Measurements from ENCODE around the gene SPATA31C2. TPM values are rescaled to one million over a fixed set of nuclear protein-coding genes. Genes with fewer than 3 reads are reported as not detected.

The SPATA31C2 gene
- total RNA-seq, 1 experiment from 2014 or later, result not detected

DNA sequence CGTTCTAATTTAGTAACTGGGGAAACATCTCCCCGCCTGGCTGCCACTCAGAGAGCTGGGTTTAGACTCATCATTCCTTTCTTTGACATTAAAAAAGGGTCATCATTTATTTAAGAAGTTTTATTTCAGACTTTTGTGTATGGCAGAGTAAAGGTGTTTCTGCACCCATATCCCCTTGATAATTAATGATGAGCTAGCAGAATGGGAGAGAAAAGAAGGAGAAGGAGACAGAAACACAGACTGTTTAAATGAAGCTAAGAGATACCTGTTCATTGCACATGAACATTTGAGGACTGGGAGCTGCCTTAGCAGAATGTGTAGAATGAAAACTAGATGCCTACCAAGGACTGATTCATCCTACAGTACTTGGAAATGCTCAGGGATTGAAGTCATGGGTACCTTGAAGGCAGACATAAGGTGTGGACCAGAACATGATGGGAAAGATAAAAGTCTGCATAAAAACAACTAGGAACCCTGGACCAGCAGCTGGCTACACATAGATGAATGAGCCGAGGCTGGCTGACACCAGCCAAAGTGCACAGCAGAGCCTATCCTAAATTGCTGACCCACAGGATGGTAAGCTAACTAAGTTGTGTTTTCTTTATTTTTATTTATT, 48.3 kb upstream of the SPATA31C2 start:
- H3K4me2 ChIP-seq (ENCODE audit: low read length), result no peak overlapping the region
- POLR2A ChIA-PET, result no interaction called here
- ATAC-seq (no peak), DNase-seq (ENCODE audit: low read depth, low spot score) (no peak)
- H3K36me3 ChIP-seq (ENCODE audit: control insufficient read depth in 1 of 2, insufficient read depth in 2 of 2, low read length in 2 of 2), result no peaks in the 10 kb centered on the region
- no peak overlapping the region for H3K9ac ChIP-seq (ENCODE audit: low read length)
- intact Hi-C loops (cut with micrococcal nuclease), result no loop called here
- RAD21 ChIA-PET (ENCODE audit: low non-redundant PET in 1 of 2, low total read pairs in 2 of 2, uncharacterized antibody in 2 of 2, unreplicated experiment in 2 of 2), result no interaction called here
- H4K20me1 ChIP-seq (ENCODE audit: insufficient read depth), result no peaks in the 10 kb centered on the region
- no peaks in the 10 kb centered on the region for H3K9me3 ChIP-seq (ENCODE audit: control insufficient read depth in 1 of 2, insufficient read depth in 1 of 2, low read depth in 1 of 2, low read length in 2 of 2)
- H3K27me3 ChIP-seq (ENCODE audit: insufficient read depth, low read length), result no peaks in the 10 kb centered on the region
- H3K27ac ChIP-seq (ENCODE audit: low read depth, low read length), result no peak overlapping the region
- H3K4me1 ChIP-seq (ENCODE audit: control insufficient read depth in 1 of 2, insufficient read depth in 2 of 2, low read length in 2 of 2), result no peaks in the 10 kb centered on the region
- no peak overlapping the region for H3K4me3 ChIP-seq (replicated peaks in 1 of 2; ENCODE audit: low read depth in 1 of 2, low read length in 2 of 2)
- H2AFZ ChIP-seq (ENCODE audit: low read depth, low read length, poor library complexity, severe bottlenecking), result no peak overlapping the region
- TF ChIP-seq EGR1 (IDR thresholded peaks at IDR 0.05; ENCODE audit: low read depth) (no peak), MAX (IDR thresholded peaks at IDR 0.05) (no peak), POLR2AphosphoS5 (IDR thresholded peaks at IDR 0.05; ENCODE audit: low read depth, low read length) (no peak), FOSL1 (IDR thresholded peaks at IDR 0.05; ENCODE audit: low read depth) (no peak), POLR2A (IDR thresholded peaks at IDR 0.05; ENCODE audit: borderline replicate concordance, extremely low read depth, insufficient read depth, insufficient read length) (no peak), CEBPB (IDR thresholded peaks at IDR 0.05; ENCODE audit: low read depth) (no peak)
- TF ChIP-seq, protein P1, sequence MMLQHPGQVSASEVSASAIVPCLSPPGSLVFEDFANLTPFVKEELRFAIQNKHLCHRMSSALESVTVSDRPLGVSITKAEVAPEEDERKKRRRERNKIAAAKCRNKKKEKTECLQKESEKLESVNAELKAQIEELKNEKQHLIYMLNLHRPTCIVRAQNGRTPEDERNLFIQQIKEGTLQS (IDR thresholded peaks at IDR 0.05), result no peak
- TF ChIP-seq, protein P2, sequence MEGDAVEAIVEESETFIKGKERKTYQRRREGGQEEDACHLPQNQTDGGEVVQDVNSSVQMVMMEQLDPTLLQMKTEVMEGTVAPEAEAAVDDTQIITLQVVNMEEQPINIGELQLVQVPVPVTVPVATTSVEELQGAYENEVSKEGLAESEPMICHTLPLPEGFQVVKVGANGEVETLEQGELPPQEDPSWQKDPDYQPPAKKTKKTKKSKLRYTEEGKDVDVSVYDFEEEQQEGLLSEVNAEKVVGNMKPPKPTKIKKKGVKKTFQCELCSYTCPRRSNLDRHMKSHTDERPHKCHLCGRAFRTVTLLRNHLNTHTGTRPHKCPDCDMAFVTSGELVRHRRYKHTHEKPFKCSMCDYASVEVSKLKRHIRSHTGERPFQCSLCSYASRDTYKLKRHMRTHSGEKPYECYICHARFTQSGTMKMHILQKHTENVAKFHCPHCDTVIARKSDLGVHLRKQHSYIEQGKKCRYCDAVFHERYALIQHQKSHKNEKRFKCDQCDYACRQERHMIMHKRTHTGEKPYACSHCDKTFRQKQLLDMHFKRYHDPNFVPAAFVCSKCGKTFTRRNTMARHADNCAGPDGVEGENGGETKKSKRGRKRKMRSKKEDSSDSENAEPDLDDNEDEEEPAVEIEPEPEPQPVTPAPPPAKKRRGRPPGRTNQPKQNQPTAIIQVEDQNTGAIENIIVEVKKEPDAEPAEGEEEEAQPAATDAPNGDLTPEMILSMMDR (IDR thresholded peaks at IDR 0.05 in 2 of 3, conservative IDR thresholded peaks at IDR 0.05 in 1 of 3; ENCODE audit: borderline replicate concordance in 1 of 3, insufficient read depth in 1 of 3, low read depth in 2 of 3, low read length in 2 of 3), result no peak
- CTCF ChIA-PET, result no interaction called here
- H3K79me2 ChIP-seq (ENCODE audit: insufficient read depth, low read length), result no peaks in the 10 kb centered on the region
- no TSS peak for BruUV-seq (replicated peaks)
- H3K9me2 ChIP-seq (ENCODE audit: insufficient read depth), result no peaks in the 10 kb centered on the region

- ChIA-PET CTCF (no interaction called here), POLR2A (no interaction called here), RAD21 (ENCODE audit: low non-redundant PET in 1 of 2, low total read pairs in 2 of 2, uncharacterized antibody in 2 of 2, unreplicated experiment in 2 of 2) (no interaction called here)
- no peak overlapping the region for H3K9ac ChIP-seq (ENCODE audit: low read length)
- H3K36me3 ChIP-seq (ENCODE audit: control insufficient read depth in 1 of 2, insufficient read depth in 2 of 2, low read length in 2 of 2), result no peaks in the 10 kb centered on the region
- H3K4me2 ChIP-seq (ENCODE audit: low read length), result no peak overlapping the region
- H3K27ac ChIP-seq (ENCODE audit: low read depth, low read length), result no peak overlapping the region
- no peak overlapping the region for H3K4me3 ChIP-seq (replicated peaks in 1 of 2; ENCODE audit: low read depth in 1 of 2, low read length in 2 of 2)
- ATAC-seq (no peak), DNase-seq (ENCODE audit: low read depth, low spot score) (no peak)
- no TSS peak for BruUV-seq (replicated peaks)
- no peaks in the 10 kb centered on the region for H4K20me1 ChIP-seq (ENCODE audit: insufficient read depth)
- H3K4me1 ChIP-seq (ENCODE audit: control insufficient read depth in 1 of 2, insufficient read depth in 2 of 2, low read length in 2 of 2), result no peaks in the 10 kb centered on the region
- no peaks in the 10 kb centered on the region for H3K9me2 ChIP-seq (ENCODE audit: insufficient read depth)
- no peak overlapping the region for H2AFZ ChIP-seq (ENCODE audit: low read depth, low read length, poor library complexity, severe bottlenecking)
- H3K79me2 ChIP-seq (ENCODE audit: insufficient read depth, low read length), result no peaks in the 10 kb centered on the region
- TF ChIP-seq EZH2phosphoT487 (IDR thresholded peaks at IDR 0.05; ENCODE audit: borderline replicate concordance) (no peak), TCF7L2 (IDR thresholded peaks at IDR 0.05; ENCODE audit: borderline replicate concordance, extremely low read depth, insufficient read depth, insufficient read length) (no peak), EGR1 (IDR thresholded peaks at IDR 0.05; ENCODE audit: low read depth) (no peak), CEBPB (IDR thresholded peaks at IDR 0.05; ENCODE audit: low read depth) (no peak)
- H3K9me3 ChIP-seq (ENCODE audit: control insufficient read depth in 1 of 2, insufficient read depth in 1 of 2, low read depth in 1 of 2, low read length in 2 of 2), result no peaks in the 10 kb centered on the region
- no peaks in the 10 kb centered on the region for H3K27me3 ChIP-seq (ENCODE audit: insufficient read depth, low read length)
- intact Hi-C loops (cut with micrococcal nuclease), result no loop called here
These were observed 46.7 kb upstream of the SPATA31C2 start for GRCh38 chr9:88184976-88185375.
